Epithelial cell of proximal tubule (primary cell): ENCODE data around the gene DCST2. TPM values are rescaled to one million over a fixed set of nuclear protein-coding genes. Genes with fewer than 3 reads are reported as not detected.
"Not testable (repeated sequence)": the region's sequence is repeated elsewhere in the genome, so short reads cannot be mapped to it uniquely, and the experiment has no call there.

ENCODE experiments used
- DNase-seq: peaks from one replicate; pipeline ENCODE4 v3.0.0-alpha.2; 2011; ENCODE audit warnings: low read depth
- H3K4me3 ChIP-seq: 2 replicates; pipeline ENCODE4 v1.5.1; 2011; ENCODE audit warnings: low read depth, mild to moderate bottlenecking, low read length
- CTCF ChIP-seq: conservative IDR thresholded peaks from 2 replicates; pipeline ENCODE4 v1.5.1; 2012; ENCODE audit warnings: low read depth, mild to moderate bottlenecking, low read length
- total RNA-seq: library from RNA; depleted of rRNA; stranded (reverse); fragments of >200 nt; gene quantifications from 2 replicates; pipeline ENCODE4 v1.2.3, GENCODE V29; 2015

Gene DCST2
- total RNA-seq, 1 donor from 2014 or later, result 0.12 TPM

GRCh38 chr1:154993572-154994268 is 39.9 kb downstream of the DCST2 start, which contains the start of gene LENEP:
TSS of gene LENEP (plus strand) at chr1:154993586. CDS start at chr1:154993608, 22 bp downstream.
- TF ChIP-seq CTCF, result no peak
- H3K4me3 ChIP-seq, result no peak within 1 kb of the TSS
- no peak for DNase-seq

- no peak overlapping the region for H3K4me3 ChIP-seq
- DNase-seq, result no peak
- peak; percentile 40 for TF ChIP-seq CTCF
Observed at GRCh38 chr1:154992721-154993571, 40.6 kb downstream of the DCST2 start.

- DNase-seq, result no peak
- TF ChIP-seq CTCF, result no peak
- no peak overlapping the region for H3K4me3 ChIP-seq
Observed at GRCh38 chr1:154990276-154990675, 43.3 kb downstream of the DCST2 start.

- TF ChIP-seq CTCF, result no peak
- DNase-seq, result no peak
- H3K4me3 ChIP-seq, result no peak overlapping the region
Observed at GRCh38 chr1:154989195-154989860, 44.3 kb downstream of the DCST2 start.

- DNase-seq, result no peak
- no peak overlapping the region for H3K4me3 ChIP-seq
- TF ChIP-seq CTCF, result no peak
Observed at GRCh38 chr1:154988058-154988954, 45.3 kb downstream of the DCST2 start.

GRCh38 chr1:154987326-154987725 is 46.3 kb downstream of the DCST2 start:
- H3K4me3 ChIP-seq, result no peak overlapping the region
- no peak for DNase-seq
- no peak for TF ChIP-seq CTCF

- not testable (repeated sequence) for DNase-seq, H3K4me3 ChIP-seq
Observed at GRCh38 chr1:154986736-154987135, 46.8 kb downstream of the DCST2 start.
